Measurements from ENCODE around the gene HDAC4. TPM values are rescaled to one million over a fixed set of nuclear protein-coding genes. Genes with fewer than 3 reads are reported as not detected.

HDAC4 gene
- total RNA-seq, 1 donor from 2014 or later: 18.3 TPM

DNA sequence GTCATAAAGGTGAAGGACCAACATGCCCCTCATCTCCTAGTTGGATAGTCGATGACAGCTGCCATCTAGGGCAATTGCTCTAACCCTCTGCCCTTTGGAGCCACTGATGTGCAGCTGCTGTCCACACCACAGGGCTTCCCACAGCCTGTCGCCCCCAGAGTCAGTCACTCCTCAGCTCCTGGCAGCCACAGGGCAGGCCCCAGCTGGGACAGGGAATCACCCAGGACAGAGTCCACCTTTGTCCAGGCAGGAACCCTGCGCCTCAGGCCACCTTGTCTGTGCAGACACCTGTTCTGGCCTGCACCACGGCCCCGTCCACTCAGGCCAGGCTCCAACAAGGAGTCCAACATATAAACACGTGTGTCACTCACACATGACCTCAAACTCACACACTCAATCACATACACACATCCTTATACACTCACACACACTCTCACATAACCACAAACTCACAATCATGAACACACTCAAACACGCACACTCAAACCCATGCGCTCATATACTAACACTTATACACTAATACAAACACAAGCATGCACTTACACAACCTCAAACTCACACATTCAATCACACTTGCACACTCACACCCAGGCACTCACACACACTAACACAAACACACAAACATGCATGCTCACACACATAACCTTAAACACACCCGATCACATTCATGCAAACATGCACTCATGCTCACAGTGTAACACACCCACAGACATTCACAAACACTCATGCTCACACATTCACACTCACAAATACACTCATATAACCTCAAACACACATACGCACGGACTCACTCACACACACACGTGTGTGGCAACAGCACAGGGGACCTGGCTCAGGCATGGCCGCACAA lies 29.7 kb downstream of the HDAC4 start:
- DNase-seq (ENCODE audit: extremely low read depth, low read depth, low spot score): no peak

DNA sequence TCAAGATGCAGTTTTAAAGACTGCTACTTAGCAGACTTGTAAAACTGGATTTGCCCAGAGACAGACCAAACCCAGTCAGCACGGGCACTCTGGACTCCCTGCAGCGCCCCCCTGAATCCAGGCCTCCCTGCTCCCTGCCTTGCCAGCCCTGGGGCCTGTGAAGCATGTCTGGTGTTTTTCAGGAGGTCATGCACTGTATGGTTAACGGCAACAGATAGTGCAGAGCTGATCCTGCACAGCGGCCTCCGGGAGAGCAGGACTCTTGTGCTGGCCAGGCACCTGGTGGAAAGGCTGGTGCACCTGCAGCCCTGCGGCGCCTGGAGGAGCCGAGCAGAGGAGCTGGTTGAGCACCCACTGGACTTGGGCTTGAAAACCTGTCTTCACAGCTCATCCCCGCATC lies 30.4 kb downstream of the HDAC4 start:
- no peak for DNase-seq (ENCODE audit: extremely low read depth, low read depth, low spot score)

DNA sequence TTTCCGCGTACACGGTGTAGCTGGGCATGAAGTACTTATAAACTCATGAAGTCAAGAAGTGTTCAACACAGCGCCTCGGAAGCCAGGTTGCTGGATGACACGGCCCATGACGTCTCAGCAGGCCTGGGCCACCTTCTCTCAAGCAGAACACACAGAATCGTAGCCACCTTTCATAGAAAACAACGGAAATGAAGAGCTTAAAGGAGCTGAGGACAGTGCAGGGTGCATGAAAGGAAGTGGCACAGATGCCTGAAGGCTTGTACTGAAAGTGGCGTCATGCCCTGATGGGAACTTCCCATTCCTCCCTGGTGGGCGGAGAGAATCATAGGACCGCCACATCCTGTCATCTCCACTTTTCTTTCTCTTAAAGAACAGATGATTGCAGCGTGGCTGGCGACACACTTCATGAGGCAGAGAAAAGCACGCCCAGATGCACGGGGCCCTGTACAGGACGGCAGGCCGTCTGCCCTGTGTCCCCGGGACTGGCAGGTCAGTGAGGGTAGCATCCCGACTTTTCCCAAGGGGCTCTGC lies 31.1 kb downstream of the HDAC4 start:
- no peak for DNase-seq (ENCODE audit: extremely low read depth, low read depth, low spot score)

DNA sequence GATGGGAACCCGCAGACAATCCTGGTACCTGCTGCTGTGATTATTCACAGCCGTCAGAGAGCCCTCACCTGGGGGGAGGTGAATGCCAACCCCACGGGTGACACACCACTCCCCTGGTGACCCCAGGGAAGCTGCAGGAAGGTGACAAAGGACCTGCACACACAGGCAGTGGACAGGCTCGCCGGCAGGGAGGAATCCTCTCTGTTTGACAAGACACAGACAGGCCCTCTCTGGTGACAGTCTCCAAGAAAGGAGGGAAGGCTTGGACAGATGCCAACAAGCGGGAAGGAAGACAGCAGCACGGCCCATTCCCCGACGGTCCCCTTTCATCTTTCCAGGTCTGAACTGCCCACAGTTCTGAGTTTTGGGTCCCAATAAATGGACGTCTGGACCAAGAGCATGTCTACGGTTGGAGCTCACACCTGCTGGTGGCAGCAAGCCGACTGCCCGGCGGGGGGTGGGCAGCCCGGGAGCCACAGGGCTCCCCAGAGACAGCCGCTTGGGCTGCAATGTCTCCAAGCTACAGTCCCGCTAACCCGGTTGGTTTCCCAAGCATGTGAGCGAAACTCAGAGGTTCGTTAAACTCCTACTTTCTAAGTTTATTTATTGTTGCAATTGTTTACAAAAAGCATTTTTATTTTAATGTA lies 31.8 kb downstream of the HDAC4 start:
- DNase-seq (ENCODE audit: extremely low read depth, low read depth, low spot score): no peak

DNA sequence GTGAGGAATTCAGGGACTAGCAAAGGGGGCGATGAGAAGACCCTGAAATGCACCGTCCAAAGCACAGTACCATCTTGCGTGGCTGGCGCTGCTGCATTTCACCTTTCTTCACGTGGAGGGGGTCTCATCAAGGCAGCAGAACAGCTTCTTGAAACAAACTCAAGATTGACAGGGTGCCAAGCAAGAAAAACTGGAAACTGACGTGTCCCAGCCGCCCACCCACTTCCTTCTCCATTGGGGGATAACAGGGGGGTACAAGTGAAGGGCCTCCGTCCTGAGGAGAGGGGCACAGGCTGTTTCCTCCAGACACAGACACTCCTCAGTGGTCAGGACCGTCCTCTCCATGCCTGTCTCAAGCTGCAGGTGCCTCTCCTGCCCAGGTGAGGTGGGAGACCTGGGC lies 32.5 kb downstream of the HDAC4 start:
- no peak for DNase-seq (ENCODE audit: extremely low read depth, low read depth, low spot score)

- no peak for DNase-seq (ENCODE audit: extremely low read depth, low read depth, low spot score)
Measured at GRCh38 chr2:239366740-239367139, 34.1 kb downstream of the HDAC4 start.

DNA sequence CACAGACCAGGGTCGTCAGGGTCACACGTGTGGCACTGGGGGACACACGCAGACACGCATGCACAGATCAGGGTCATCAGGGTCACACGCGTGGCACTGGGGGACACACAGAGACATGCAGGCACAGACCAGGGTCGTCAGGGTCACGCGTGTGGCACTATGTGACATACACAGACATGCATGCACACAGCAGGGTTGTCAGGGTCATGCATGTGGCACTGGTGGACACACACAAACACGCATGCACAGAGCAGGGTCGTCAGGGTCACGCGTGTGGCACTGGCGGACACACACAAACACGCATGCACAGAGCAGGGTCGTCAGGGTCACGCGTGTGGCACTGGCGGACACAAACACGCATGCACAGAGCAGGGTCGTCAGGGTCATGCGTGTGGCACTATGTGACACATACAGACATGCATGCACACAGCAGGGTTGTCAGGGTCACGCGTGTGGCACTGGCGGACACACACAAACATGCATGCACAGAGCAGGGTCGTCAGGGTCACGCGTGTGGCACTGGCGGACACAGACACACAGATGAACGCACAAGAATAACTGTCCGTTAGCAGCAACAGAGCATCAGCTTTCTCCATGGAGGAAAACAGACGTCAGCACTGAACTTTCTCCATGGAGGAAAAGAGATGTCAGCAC lies 34.9 kb downstream of the HDAC4 start:
- DNase-seq (ENCODE audit: extremely low read depth, low read depth, low spot score): no peak

GRCh38 chr2:239365071-239365781 lies 35.6 kb downstream of the HDAC4 start:
- no peak for DNase-seq (ENCODE audit: extremely low read depth, low read depth, low spot score)

- DNase-seq (ENCODE audit: extremely low read depth, low read depth, low spot score): no peak
Measured at GRCh38 chr2:239363946-239364637, 36.7 kb downstream of the HDAC4 start.

DNA sequence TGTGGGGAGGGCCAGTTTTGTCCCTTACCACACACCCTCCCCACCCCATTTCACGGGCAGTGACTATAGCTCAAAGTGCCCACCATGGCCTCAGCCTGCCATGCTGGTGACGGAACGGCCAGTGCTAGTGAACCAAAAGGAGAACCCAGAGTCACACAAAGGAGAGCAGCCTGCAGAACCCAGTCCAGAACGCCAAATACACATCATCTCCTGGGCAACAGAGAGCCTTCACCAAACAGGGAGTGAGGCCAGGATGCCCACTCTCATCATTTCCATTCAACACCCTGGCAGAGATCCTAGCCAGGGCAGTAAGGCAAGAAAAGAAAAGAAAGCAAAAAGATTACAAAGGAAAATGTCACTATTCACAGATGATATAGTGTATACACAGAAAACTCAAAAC lies 38.3 kb downstream of the HDAC4 start:
- DNase-seq (ENCODE audit: extremely low read depth, low read depth, low spot score): no peak

DNA sequence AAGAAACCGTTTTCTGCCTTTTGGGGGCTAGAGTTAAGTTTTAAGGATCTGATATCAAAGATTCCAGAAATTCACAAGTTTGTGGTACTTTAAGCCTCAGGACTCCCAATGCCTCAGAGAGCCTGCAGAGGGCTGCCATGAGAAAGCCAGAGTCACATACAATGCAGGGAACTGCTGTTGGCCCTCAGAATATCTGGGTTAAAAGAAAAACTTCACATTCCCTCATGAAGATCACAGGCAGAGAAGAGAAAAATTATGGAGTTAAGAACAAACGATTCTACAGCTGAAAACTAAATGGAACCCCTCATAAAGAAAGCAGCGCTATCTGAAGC lies 39.5 kb downstream of the HDAC4 start:
- DNase-seq (ENCODE audit: extremely low read depth, low read depth, low spot score): no peak

DNA sequence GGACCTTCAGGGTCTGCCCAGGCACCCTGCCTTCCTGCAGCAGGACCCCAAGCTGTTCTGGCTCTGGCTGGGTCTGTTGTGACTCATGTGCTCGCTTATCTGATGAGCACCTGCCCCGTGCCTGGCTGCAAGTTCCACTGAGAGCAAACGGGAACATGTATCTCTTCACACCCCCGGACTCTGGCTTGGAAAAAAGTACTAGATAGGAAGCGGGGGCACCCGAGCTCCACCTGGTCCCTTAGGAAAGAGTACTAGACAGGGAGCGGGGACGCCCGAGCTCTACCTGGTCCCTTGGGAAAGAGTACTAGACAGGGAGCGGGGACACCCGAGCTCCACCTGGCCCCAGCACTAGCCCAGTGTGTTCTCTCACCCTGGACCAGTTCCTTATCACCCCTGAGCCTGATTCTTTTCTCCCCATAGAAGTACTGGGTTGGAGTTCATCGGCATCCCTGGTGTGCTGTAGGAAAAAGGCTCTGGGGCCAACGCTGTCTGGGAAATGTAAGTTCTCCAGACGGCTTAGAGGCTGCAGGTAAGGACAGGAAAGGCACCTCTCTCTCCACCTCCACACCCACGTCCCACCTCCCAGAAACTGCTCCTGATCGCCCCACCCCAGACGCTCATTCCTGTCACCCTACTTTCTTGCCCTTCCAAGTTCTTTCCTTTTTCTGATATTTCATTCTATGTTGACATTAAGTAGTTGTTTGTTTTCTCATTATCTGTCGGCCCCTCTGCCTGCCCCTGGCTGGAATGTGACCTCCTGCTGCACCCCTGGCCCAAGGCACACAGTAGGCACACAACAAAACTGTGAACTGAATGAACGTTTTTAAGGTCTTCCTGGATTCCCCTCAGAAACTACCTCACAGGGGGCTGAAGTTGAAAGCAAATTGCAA lies 40.2 kb downstream of the HDAC4 start:
- DNase-seq (ENCODE audit: extremely low read depth, low read depth, low spot score): no peak

DNA sequence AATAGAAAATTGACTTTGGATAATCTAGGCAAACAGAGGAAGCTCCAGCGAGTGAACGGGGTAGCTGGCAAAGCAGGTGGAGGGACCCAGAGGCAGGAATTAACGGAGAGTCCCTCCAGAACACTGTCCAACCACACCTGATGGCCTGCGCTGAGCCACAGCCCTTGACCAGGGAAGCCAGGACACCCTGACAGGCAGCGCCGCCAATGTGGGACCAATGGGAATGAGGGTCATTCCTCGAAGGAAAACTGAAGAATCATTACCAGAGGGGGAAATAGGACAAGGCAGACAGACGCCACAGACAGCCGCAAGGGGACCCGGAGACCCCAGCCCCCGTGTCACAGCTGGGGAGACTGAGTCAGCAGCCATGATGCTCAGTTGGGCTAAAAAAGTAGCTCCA lies 40.8 kb downstream of the HDAC4 start:
- no peak for DNase-seq (ENCODE audit: extremely low read depth, low read depth, low spot score)

GRCh38 chr2:239359196-239359912 lies 41.5 kb downstream of the HDAC4 start:
- DNase-seq (ENCODE audit: extremely low read depth, low read depth, low spot score): no peak

DNA sequence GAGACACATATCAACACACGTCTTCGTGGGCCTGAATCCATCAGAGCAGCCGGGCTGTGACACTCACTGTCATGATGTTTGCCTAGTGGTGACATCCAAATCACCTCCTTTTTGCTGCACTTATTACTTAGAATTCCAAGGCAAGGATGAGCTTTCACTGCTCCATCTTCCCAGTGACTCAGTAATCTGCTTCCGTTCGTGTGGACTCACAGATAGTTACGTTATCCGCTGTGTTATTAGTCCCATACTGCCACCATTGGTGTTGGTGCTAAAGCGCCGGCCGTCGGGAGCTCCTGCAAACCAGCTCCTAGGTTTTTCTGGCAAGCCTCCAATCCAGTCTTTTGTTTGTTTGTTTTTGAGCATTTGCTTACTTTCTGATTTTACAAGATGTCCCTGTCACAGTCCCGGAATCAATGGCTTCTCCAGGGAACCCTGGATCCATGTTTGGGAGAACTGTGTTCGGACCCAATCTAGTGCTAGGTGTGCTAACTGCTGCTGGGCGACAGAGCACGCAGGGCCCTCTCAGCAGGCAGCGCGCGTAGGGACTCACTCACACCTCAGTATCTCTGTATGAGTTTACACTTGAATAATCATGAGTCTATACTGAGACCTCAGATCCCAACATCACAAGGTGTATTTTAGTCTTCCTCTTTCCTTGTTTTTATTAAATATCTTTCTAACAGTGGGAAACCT lies 42.6 kb downstream of the HDAC4 start:
- no peak for DNase-seq (ENCODE audit: extremely low read depth, low read depth, low spot score)

DNA sequence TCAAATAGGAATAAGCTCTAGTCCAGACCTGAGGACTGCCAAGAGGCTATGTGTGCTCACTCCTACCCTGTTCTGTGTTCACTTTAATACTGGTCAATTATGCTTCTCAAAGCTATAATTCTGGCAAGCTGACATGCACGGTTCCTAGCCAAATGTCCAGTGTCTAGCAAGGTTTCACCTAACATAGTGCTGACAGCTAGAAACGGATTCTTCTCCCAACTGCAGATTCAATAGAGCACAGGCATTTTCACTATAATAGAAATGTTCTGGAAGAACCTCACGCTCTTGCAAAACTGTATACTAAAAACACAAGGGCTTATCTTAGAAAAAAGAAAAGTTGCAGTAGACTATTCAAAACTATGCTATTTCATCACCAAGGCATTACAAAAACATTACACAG lies 45.1 kb downstream of the HDAC4 start:
- no peak for DNase-seq (ENCODE audit: extremely low read depth, low read depth, low spot score)

GRCh38 chr2:239355139-239355538 lies 45.7 kb downstream of the HDAC4 start:
- no peak for DNase-seq (ENCODE audit: extremely low read depth, low read depth, low spot score)

GRCh38 chr2:239354791-239355136 lies 46.1 kb downstream of the HDAC4 start:
- no peak for DNase-seq (ENCODE audit: extremely low read depth, low read depth, low spot score)

Measured in glomerular endothelial cell (primary cell).